ENCODE data around the gene HHATL.

Gene HHATL

GRCh38 chr3:42706721-42707619 lies 4.4 kb upstream of the HHATL start:
- H3K27ac ChIP-seq: no peak overlapping the region
- peaks cover 14% of the 10 kb centered on the region; the same call in 1 of the 2 replicates for H4K20me1 ChIP-seq
- no peaks in the 10 kb centered on the region for H3K27me3 ChIP-seq
- H3K4me2 ChIP-seq: no peak overlapping the region
- H3K36me3 ChIP-seq: no peaks in the 10 kb centered on the region
- TF ChIP-seq Cebpa-rat (IDR thresholded peaks at IDR 0.05): no peak
- H3K4me3 ChIP-seq: no peak overlapping the region
- no peaks in the 10 kb centered on the region for H3K9me3 ChIP-seq
- no peaks in the 10 kb centered on the region for H3K4me1 ChIP-seq
- no peak overlapping the region for H3K9ac ChIP-seq

GRCh38 chr3:42705962-42706585 lies 3.5 kb upstream of the HHATL start:
- H3K36me3 ChIP-seq: no peaks in the 10 kb centered on the region
- H3K9ac ChIP-seq: no peak overlapping the region
- no peak for TF ChIP-seq Cebpa-rat (IDR thresholded peaks at IDR 0.05)
- H3K4me2 ChIP-seq: no peak overlapping the region
- no peak overlapping the region for H3K27ac ChIP-seq
- no peaks in the 10 kb centered on the region for H3K9me3 ChIP-seq
- no peak overlapping the region for H3K4me3 ChIP-seq
- peaks cover 5% of the 10 kb centered on the region for H3K4me1 ChIP-seq
- peaks cover 18% of the 10 kb centered on the region; the same call in 1 of the 2 replicates for H4K20me1 ChIP-seq
- no peaks in the 10 kb centered on the region for H3K27me3 ChIP-seq

GRCh38 chr3:42705058-42705767 lies 2.6 kb upstream of the HHATL start:
- H3K4me2 ChIP-seq: no peak overlapping the region
- H4K20me1 ChIP-seq: peaks cover 18% of the 10 kb centered on the region; the same call in 1 of the 2 replicates
- no peak overlapping the region for H3K27ac ChIP-seq
- no peaks in the 10 kb centered on the region for H3K36me3 ChIP-seq
- no peaks in the 10 kb centered on the region for H3K27me3 ChIP-seq
- no peak overlapping the region for H3K4me3 ChIP-seq
- H3K4me1 ChIP-seq: peaks cover 7% of the 10 kb centered on the region
- no peaks in the 10 kb centered on the region for H3K9me3 ChIP-seq
- TF ChIP-seq Cebpa-rat (IDR thresholded peaks at IDR 0.05): no peak
- no peak overlapping the region for H3K9ac ChIP-seq

GRCh38 chr3:42704136-42704841 lies 1.7 kb upstream of the HHATL start:
- Histone ChIP-seq H3K9me3 (no peaks in the 10 kb centered on the region), H3K9ac (no peak overlapping the region), H3K36me3 (no peaks in the 10 kb centered on the region), H4K20me1 (peaks cover 18% of the 10 kb centered on the region; the same call in 1 of the 2 replicates), H3K27ac (no peak overlapping the region), H3K4me1 (peaks cover 13% of the 10 kb centered on the region), H3K4me2 (no peak overlapping the region), H3K4me3 (no peak overlapping the region), H3K27me3 (no peaks in the 10 kb centered on the region)
- TF ChIP-seq Cebpa-rat (IDR thresholded peaks at IDR 0.05): no peak

- no peak for TF ChIP-seq Cebpa-rat (IDR thresholded peaks at IDR 0.05)
- Histone ChIP-seq H3K4me1 (peaks cover 14% of the 10 kb centered on the region), H3K27ac (no peak overlapping the region), H3K36me3 (no peaks in the 10 kb centered on the region), H3K4me3 (no peak overlapping the region), H3K4me2 (no peak overlapping the region), H4K20me1 (peaks cover 18% of the 10 kb centered on the region; the same call in 1 of the 2 replicates), H3K27me3 (no peaks in the 10 kb centered on the region), H3K9ac (no peak overlapping the region), H3K9me3 (no peaks in the 10 kb centered on the region)
Observed at GRCh38 chr3:42703695-42704025, 1.1 kb upstream of the HHATL start.

- no peak overlapping the region for H3K4me2 ChIP-seq
- H3K27me3 ChIP-seq: no peaks in the 10 kb centered on the region
- no peaks in the 10 kb centered on the region for H3K9me3 ChIP-seq
- H4K20me1 ChIP-seq: peaks cover 18% of the 10 kb centered on the region; the same call in 1 of the 2 replicates
- no peak overlapping the region for H3K9ac ChIP-seq
- H3K4me1 ChIP-seq: peaks cover 14% of the 10 kb centered on the region
- no peaks in the 10 kb centered on the region for H3K36me3 ChIP-seq
- no peak for TF ChIP-seq Cebpa-rat (IDR thresholded peaks at IDR 0.05)
- no peak overlapping the region for H3K4me3 ChIP-seq
- H3K27ac ChIP-seq: no peak overlapping the region
Observed at GRCh38 chr3:42702982-42703694, 540 bp upstream of the HHATL start.

GRCh38 chr3:42701371-42702065 lies 1.1 kb downstream of the HHATL start:
- Histone ChIP-seq H4K20me1 (peaks cover 18% of the 10 kb centered on the region; the same call in 1 of the 2 replicates), H3K4me3 (no peak overlapping the region), H3K9ac (no peak overlapping the region), H3K27ac (no peak overlapping the region), H3K9me3 (no peaks in the 10 kb centered on the region), H3K4me2 (no peak overlapping the region; the same call in 1 of the 2 replicates), H3K36me3 (no peaks in the 10 kb centered on the region), H3K27me3 (no peaks in the 10 kb centered on the region), H3K4me1 (peaks cover 20% of the 10 kb centered on the region)
- TF ChIP-seq Cebpa-rat (IDR thresholded peaks at IDR 0.05): no peak

GRCh38 chr3:42700366-42701288 lies 2.0 kb downstream of the HHATL start:
- no peaks in the 10 kb centered on the region for H3K36me3 ChIP-seq
- no peak overlapping the region for H3K27ac ChIP-seq
- TF ChIP-seq Cebpa-rat (IDR thresholded peaks at IDR 0.05): no peak
- no peak overlapping the region; the same call in 1 of the 2 replicates for H3K4me2 ChIP-seq
- H3K27me3 ChIP-seq: no peaks in the 10 kb centered on the region
- no peaks in the 10 kb centered on the region for H3K9me3 ChIP-seq
- H3K9ac ChIP-seq: no peak overlapping the region
- peaks cover 20% of the 10 kb centered on the region for H3K4me1 ChIP-seq
- H3K4me3 ChIP-seq: no peak overlapping the region
- peaks cover 18% of the 10 kb centered on the region; the same call in 1 of the 2 replicates for H4K20me1 ChIP-seq

Data from BLaER1 (cell line).